Hepatic stellate cell (primary cell): ENCODE measurements around the gene DLK1.

Experiments used
- DNase-seq: peaks from one replicate; pipeline ENCODE4 v3.0.0; 2011; ENCODE audit warnings: low spot score

The DLK1 gene

DNA sequence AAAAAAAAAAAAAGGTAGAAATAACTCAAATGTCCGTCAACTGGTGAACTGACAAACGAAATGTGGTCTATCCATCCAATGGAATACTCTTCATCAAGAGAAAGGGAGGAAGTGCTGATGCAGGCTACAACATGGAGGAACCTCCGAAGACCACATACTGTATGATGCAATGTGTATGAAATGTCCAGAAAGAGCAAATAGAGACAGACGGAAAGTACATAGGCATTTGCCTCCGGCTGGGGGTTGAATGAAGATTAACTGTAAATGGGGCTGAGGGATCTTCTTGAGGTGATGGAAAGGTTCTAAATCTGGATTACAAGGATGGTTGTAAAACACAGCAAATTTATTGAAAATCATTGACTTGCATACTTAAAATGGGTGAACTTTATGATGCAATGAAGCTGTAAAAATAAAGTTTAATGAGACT, 35.4 kb downstream of the DLK1 start:
- no peak for DNase-seq

DNA sequence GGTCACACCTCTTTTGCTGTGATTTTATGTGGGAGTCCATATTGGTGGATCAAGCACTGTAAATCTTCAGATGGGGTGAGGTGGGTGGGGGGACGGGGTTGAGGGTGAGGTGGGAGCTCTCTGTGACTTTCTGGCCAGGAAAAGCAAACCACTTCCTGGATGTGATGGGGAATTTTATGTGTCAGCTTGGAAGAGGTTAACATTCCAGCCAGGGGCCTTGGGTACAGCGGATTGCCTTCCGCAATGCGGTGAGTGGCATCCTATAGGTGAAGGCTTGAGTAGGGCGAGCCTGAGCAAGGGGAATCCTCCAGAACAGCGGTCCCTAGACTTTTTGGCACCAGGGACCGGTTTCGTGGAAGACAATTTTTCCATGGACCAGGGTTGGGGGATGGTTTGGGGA, 36.2 kb downstream of the DLK1 start:
- DNase-seq: no peak

DNA sequence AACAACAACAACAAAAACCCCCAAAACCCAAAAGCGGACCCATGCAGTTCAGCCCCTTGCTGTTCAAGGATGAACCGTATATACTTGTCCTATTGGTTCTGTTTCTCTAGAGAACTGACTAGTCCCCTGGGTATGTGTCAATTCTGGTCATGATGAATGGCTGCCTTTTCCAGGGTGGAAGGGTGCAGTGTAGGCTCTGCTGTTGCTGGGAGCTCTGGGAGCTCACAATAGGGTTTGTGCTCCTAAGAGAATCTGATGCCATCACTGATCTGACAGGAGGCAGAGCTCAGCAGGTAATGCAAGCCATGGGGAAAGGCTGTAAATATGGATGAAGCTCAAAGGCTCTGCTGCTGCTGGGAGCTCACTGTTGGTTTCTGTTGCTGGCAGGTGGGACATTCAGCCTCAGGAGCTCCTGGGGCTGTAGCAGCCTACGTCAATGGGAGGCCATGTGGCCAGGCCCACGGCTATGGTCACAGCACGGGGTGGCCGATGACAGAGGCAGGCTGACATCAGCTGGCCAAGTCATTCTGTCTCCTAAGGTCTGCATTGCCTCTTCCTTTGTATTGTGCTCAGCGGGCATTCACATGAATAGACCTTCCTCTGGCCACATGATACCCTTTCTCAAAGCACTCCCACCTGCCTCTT, 37.9 kb downstream of the DLK1 start:
- DNase-seq: no peak

DNA sequence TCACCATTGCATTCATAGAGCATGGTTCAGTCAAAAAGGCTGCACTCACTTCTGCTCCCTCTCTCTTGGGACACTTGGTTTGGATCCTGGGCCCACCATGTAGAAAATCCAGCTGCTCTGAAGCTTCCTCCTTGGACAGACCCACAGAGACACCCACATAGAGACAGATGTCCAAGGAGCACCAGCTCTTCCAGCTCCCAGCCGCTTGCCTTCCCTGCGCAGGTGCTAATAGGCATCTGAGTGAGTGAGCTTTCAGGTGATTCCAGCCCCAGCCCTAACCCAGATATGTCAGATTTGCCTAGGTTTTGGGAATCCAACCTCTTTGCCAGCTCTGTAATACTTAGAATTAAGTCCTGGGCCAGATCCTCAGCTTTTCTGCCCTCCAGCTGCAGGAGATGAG, 38.6 kb downstream of the DLK1 start:
- DNase-seq: no peak

DNA sequence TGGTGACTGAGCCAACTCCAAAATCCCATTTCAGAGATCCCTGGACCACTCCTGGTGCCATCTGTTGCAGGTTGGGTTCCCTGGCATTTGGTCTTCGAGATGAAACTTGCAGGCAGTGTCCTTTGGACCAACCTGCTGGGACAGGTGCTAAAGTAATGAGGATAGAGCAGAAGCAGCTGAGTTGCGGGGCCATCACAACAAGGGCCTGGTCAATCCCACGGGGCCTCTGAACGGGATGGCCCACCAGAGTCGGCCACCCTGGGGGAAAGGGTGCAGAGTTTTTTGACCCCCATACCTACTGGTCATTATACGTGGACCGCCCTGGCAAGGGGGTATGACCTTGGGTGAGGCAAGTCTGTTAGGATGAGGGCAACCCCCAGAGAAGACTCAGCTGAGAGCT, 39.3 kb downstream of the DLK1 start:
- no peak for DNase-seq

DNA sequence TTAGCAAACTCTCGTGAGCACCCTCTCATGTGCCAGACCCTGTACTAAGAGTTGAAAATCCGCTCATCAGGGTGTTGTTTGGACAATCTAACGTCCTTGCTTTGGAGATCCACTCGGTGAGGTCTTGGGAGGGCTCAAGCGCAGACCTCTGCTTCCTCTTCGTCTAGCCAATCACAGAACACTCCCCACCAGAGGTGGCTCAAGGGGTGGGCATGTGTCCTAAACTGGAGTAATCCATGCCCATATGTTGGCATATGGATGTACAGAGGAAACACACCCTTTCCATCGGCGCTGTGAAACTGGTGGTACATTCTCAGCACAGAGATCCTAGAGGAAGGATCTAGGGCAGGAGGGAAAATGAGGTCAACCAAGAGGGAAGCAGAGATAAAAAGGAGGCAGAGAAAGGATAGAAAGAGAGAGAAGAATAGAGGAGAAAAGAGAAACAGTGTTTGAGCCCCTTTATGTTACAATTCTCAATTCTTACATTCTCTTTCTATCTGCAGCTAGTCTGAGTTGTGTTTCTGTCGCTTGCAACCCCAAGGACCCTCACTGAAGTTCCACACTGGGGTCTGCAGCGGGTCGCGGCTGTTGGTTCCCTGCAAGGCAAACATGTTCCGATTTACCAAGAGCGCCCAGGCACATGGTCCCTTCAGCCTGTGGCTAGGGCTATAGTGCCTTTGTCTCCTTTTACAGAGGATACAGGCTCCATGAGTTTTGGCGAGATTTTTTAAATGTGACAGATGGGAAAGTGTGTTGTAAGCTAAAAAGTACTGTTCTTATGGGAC, 40.5 kb downstream of the DLK1 start:
- no peak for DNase-seq

DNA sequence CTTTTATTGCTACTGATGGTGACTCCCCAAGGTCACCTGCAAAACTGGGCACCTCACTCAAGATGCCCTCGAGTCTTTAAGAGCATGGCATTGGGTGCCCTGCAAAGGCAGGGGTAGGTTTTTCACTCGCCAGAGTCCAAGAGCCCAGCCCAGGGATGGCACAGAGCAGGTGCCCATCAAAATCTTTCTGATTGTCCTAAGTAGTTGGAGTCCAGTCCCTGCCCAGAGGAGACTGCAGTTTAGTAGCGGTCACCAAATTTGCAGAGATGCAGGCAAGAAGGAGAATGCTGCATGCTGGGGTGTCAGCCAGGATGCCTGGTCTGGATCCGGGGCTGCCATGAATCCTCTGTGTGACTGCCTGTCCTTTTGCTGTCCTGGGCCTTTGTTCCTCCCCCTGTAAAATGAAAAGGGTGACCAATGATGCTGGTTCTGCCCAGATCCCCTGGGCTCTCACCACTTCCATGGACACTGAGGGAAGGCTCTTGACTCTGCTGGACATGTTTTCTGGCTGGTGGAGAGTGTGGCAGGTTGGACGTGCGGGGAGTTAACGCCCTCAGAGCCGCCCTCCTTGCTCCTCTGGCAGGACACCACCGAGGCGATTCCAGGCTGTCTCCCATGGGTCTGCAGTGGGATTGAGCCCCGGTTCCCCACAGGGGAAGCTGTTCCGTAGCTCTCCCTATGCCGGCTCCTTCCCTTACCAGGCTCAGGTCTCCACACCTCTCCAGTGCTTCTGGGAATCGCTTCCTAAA, 41.3 kb downstream of the DLK1 start:
- DNase-seq: no peak

DNA sequence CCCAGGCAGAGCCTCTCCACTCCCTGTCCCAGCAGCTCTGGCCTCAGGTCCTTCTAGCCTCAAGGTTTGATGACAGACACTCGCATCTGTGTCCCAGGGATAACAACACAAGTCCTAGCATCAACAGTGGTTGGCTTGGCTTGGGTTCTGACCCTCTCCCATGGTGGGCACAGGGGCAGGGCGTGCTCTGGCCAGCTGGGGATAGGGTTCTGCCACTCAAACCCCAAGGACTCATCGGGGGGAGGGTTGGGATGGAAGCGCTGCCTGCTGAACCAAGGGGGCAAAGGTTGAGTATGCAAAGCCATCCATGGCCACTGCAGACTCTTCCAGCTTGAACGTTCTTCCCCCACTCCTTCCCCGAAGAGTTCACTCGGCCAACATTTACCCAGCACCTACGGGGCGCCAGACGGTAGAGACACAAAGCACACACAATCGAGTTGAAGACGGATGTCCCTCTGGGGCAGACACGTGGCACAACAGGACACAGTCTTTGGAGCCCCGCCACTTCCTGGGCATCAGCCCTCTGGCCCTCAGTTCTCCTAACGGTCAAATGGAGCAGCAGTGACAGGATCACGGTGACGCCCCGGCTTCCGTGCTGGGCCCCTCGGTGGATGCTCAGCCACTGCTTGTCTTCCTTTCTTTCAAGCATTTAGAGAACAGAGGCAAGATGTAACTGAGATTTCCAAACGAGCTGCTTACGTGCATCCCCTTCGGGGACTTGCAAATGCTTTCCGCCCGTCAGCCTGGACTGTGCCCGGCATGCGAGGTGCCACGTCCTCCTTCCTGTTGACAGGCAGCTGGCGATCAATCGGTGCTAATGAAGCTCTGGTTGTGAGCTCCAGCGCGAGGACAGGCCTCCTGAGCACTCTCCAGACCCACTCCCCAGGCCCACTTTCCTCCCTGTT, 42.6 kb downstream of the DLK1 start:
- DNase-seq: no peak

DNA sequence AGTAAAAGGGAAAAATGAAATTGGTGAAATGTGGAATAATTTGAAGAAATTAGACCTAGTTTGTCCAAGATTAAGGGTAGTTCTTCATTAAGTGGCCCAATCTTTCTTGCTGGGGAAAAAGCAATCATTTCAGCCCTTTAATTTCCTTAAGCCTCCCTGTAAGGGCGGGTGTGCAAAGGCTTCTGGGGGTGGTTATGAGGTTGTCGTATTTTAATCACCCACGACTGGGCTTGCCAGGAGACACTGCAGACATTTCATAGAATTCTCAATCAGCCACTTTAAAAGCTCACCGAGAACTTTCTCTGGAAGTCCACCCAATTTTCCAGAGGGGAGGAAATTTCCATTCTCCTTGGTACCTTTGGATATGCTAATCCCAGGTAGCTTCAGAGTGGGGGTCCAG, 43.4 kb downstream of the DLK1 start:
- DNase-seq: no peak

DNA sequence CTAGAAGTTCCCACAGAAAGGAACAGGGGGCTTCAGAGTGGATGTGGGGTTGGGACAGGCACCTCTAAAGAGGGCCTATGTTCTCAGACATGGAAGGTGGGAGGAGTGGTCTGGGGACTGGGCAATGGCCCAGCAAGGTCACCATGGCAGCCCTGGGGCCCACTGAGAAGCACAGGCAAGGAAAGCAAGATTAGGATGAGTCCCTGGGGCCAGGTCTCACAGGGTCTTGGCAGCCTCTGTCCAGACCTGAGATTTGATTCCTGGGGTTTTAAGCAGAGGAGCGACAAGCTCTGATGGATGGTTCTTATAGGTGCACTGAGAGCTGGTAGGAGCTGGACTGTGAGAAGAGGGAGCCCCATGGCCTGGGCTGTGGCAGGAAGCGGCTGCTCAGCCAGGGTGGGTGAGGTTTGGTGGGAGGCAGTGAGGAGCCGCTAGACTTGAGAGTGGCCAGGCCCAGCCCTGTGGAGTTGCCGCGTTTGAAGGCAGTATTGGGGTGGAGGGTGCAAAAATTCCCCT, 44.0 kb downstream of the DLK1 start:
- no peak for DNase-seq

DNA sequence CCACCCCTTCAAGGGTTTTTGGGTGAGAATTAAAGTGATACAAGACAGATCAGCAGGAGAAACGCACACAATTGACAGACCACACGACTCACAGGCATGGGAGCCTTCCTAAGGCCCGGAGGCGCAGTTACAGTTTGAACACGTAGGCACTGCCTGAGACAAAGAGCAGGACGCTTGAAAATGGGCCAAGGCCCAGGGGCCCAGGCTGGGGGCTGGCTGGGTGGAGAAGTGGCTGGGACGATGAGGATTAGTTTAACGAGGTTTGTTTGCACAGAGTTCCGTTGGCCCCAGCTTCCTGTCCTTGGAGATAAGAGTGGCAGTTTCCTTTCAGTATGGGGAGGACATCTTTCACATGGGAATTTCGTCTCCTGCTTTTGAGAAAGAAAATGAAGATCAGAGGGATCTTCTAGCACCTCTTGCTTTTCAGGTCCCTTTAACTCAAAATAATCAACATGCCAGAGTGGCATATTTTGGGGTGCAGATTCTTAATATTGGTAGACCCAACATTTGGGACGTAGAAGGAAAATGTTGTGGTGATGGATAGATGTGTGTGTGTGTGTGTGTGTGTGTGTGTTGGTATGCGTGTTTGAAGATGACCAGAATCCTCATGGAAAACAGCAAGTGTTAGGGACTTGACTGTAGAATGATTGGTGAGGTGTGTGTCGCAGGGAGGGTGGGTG, 44.6 kb downstream of the DLK1 start:
- DNase-seq: no peak

DNA sequence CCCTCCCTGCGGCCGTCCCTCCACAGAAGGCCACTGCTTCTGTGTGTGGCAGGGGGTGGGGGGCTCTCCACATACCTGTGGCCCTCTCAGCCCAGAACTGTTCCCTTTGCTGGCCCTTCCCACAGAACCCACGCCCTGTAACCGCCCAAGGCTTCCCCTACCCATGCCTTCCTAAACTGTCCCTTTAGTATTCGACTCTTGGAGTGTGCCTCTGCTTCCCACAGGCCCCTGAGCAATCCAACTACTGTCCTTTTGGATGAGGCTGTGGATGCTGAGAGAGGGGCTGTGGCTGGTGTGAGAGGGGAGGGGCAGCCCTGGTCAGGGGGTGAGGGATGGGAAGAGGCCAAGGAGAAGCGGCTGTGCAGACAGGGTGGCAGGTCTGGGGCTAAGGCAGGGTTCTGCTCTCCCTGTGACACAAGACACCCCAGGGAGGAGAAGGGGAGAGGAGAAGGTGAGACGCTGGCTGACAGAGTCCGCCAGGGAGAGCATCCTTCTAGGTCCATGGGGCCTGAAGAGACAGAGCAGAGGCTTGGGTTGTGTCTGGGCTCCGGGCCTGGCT, 46.0 kb downstream of the DLK1 start:
- no peak for DNase-seq

DNA sequence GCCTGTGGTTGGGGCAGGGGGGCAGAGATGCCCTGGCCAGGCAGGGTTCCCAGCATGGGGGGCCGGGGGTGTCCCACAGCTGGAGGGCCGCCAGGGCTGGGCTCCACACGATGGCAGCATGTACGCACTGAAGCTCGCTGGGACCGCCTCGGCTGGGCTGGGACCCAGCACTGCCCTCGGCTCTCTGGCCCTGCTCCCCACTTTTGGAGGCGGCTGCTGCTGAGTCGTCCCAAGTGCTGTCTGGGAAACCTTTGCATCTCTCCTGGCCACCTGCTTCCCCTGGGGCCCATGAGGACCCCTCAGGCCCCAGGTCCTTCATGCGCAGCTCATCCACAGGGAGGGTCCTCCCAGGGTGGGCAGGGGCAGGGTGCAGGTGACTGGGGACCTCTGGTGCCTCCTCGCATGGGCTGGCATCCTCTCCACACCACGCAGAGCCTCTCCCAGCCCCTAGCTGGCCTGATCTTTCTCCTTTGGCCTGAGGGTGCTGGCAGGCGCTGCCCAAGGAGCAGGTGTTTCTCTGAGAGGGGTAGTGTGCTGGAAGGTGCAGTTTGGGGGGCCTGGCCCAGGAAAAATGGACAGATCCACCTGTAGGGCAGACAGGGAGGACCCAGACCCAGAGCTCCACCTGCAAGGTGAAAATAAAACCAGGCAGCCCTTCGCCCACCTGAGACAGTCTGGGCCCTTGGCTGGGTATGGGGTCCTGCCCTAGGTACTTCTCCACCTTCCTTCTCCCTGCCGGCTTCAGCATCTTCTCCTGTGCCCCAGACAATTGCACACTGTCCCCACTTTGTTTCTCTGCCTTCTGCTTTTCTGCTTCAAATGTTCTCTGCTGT, 46.9 kb downstream of the DLK1 start:
- DNase-seq: no peak

DNA sequence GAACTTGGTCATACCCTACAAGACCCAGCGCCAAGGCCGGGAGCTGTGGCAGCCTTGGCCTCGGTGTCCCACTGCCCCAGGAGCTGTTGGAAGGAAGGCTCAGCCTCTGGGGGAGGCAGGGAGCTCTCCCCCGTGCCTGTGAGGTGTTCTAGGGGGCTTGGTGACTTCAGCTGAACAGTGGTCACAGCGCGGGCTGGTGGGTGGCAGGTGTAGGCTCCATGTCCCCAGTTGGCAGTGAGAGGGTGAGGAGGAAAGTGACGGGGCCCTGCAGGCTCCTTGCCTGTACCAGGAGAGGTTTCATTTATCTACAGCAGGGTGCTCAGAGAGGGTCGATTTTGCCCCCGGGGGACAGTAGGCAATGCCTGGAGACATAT, 47.5 kb downstream of the DLK1 start:
- DNase-seq: no peak

DNA sequence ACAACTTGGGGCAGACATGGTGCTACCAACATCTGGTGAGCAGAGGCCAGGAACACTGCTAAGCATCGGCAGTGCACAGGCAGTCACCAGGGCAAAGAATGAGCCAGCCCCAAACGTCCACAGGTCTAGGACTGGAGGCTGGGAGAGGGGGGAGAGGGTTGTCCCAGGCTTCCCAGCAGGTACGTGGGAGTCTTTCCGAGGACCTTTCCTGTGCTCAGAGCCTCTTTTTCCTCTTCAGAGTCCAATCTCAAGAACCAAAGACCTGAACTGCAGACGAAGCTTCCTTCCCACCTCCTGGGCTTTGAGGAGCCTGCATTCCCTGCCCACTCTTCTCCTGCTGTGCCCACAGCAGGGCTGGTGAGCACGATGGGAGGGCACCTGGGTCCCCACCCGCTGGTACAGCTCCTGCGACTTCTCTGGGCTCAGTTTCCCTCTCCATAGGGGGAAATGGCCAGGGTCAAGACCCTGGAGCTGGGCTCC, 48.7 kb downstream of the DLK1 start:
- DNase-seq: no peak

DNA sequence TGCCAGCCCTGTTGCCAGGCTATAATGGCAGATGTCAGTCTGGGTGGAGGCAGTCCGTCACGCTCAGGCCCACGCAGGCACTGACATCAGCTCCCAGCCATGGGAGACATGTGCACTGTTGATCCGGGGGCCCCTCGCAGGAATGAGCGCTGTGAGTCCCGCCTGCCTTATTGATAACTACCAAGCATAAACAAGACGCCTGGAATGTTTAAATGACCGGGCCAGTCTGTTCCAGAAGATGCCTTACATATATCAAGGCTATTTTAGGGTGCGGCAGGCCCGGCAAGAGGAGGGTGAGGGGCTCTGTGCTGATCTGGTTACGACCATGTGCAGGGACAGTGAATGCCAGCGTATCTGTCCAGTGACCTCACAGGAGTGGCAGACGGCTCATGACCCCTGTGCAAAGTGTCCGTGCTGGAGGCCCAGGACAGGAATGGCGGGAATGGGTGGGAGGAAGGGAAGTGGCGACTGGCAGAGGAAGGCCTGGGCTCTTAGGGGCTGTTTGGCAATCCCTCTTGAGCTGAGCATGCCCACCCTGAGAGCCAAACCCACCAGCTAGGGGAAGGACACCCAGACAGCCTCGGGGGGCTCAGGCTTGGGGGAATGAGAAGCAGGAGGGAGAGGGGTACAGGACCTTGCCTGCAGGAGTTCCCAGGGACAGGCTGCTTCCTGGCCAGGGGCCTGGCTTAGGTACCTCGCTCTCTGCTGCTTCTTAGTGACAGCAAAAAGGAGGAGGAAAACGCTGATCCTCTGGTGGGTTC, 49.3 kb downstream of the DLK1 start:
- no peak for DNase-seq

DNA sequence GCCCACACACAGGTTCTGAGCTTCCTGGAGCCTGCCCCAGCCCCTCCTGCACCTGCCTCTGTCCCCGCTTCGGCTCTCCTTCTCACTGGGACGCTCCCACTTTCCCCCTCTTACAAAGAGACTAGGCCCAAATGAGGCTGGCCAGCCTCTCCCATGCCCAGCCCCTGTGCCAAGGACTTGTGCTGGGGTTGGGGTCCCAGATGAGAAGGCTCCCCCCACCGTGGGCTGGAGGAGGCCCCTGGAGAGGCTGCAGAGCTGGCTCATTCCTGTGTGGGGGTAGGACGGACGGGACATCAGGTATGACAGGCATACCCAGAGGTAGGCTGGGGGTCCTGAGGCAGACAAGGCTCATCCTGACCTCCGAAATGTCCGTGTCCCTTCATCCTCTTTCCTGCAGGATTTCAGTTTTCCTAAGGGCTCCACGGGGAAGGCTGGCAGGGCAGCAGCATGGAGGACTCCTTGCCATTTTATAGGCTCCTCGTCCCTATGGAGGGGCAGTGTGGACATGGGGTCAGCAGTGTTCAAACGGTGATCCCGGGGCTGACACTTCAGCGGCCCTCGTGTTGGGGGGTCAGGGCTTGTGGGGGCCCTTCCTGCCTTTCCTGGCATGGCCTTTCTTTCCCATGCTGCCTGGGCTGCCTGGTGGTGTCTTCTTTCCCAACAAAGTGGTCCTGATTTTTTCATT, 50.1 kb downstream of the DLK1 start:
- no peak for DNase-seq

DNA sequence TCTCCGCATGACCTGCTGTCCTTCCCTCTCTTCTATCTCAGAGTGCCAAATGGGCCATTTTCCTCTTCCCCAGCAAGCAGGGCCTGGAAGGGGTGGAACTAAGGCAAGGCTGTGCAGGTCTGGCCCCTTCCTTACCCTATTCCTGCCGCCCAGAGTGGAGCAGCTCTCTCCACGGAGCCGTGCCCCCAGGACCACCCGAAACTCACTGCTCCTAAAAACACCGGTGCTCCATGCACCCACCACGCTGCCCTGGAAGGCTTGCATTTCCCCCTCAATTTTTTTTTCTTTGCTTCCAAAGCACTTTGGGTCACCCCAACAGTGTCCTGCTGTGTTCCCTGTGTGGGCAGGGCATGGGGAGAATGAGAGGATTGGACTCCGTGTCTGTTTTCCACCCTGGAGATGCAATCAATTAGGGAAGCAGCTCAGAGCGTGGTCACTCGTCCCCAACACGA, 50.7 kb downstream of the DLK1 start:
- DNase-seq: no peak
